H1 (cell line): ENCODE results near the gene TMEM178B. TPM values are rescaled to one million over a fixed set of nuclear protein-coding genes. Genes with fewer than 3 reads are reported as not detected.

Experiments
- HDAC2 ChIP-seq, 2 experiments: fragments of 300-600 bp in 1 of 2; sonication (generic) in 1 of 2; IDR thresholded peaks; 2 replicates each; pipeline ENCODE4 v1.6.1; 2011 to 2012; ENCODE audit warnings: low read depth in 2 of 2, low read length in 2 of 2, mild to moderate bottlenecking in 2 of 2, moderate library complexity in 2 of 2, borderline replicate concordance in 1 of 2, inconsistent platforms in 1 of 2
- polyA plus RNA-seq, 7 experiments: library from polyadenylated mRNA; depleted of rRNA in 3 of 7; stranded (reverse) in 5 of 7; unstranded in 2 of 7; fragments of >200 nt in 5 of 7; fragments of 200-250 nt in 2 of 7; gene quantifications; 1 replicate in 5 of 7; 2 replicates in 1 of 7; 4 replicates in 1 of 7; pipeline versions ENCODE4 v1.2.1 to v1.2.3, GENCODE V29; 2011 to 2013; ENCODE audit warnings: missing spikeins in 2 of 7, mixed read lengths in 2 of 7
- total RNA-seq: library from RNA; stranded (reverse); fragmentation: NEBNext Ultra II Directional; extraction: Animal tissue kit (Norgen Biotek cat#: 25700); gene quantifications from 2 replicates; pipeline ENCODE4 v1.2.1, GENCODE V29; 2021

Gene TMEM178B
- total and polyA plus RNA-seq, 2 of the 8 experiments (the other 6 are each of a cell fraction or from before 2014, with no cell fraction given) = 5.3 to 18.1 TPM

GRCh38 chr7:141184532-141185190, 110.8 kb downstream of the TMEM178B start (continued):
- TF ChIP-seq HDAC2 (IDR thresholded peaks at IDR 0.05; ENCODE audit: borderline replicate concordance in 1 of 2, low read depth in 2 of 2, low read length in 2 of 2) = no peak
